ENCODE results near the gene MKNK1. TPM values are rescaled to one million over a fixed set of nuclear protein-coding genes. Genes with fewer than 3 reads are reported as not detected.

The MKNK1 gene
- total RNA-seq, 4 donors from 2014 or later = 46.1 to 81.2 (median 67.6) TPM

DNA sequence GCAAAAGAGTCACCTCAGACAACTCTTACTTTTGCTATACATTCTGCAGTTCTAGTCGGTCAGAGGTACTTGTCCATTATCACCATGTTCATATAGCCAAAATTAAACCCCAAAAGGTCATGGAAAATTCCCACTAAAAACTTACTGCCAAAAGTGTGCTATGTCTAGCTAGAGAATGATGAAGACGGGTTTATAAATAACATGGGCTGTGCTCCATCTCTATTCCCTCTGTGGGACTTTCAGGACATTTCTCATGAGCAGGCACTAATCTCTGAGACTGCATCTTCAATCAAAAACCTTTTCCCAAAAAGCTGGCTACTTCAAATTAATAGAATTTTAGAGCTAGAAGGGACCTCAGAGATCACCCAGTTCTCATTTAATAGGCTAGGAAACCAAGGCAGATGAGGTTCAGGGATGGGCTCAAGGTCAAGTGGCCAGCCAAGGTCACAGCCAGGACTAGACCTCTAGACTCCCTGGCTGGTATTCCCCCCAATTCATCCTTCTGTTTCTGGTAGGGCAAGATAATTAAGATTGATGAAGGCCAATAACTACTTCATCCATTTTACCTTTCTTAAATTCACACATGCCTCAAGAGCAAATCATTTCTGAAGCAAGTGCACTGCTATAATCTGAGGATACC is 33.5 kb upstream of the MKNK1 start:
- TF ChIP-seq, protein P1, sequence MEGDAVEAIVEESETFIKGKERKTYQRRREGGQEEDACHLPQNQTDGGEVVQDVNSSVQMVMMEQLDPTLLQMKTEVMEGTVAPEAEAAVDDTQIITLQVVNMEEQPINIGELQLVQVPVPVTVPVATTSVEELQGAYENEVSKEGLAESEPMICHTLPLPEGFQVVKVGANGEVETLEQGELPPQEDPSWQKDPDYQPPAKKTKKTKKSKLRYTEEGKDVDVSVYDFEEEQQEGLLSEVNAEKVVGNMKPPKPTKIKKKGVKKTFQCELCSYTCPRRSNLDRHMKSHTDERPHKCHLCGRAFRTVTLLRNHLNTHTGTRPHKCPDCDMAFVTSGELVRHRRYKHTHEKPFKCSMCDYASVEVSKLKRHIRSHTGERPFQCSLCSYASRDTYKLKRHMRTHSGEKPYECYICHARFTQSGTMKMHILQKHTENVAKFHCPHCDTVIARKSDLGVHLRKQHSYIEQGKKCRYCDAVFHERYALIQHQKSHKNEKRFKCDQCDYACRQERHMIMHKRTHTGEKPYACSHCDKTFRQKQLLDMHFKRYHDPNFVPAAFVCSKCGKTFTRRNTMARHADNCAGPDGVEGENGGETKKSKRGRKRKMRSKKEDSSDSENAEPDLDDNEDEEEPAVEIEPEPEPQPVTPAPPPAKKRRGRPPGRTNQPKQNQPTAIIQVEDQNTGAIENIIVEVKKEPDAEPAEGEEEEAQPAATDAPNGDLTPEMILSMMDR (IDR thresholded peaks at IDR 0.05) = no peak
- ATAC-seq (ENCODE audit: low FRiP score) (no peak), DNase-seq (ENCODE audit: low spot score) (no peak)

DNA sequence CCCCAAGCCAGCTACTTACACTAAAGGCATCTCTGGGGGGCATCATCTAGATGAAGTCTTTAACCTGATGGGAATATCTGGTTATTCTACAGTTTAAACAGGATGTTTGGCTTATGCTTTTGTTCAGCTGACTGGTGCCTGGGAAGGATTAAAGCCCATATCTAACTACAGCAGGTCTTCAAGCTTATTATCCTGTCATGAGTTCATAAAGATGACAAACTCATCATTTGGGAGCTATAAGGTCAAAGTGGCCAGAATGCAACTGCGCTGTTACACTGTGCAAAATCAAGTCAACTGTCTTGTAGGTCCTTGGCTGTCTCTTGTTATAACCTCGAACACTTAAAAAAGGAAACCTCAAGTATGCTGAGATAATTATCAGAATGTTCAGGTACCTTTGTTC is 31.1 kb upstream of the MKNK1 start:
- ATAC-seq (ENCODE audit: low FRiP score) = no peak
- TF ChIP-seq, protein P1 (IDR thresholded peaks at IDR 0.05) = no peak
- no peak for DNase-seq (ENCODE audit: low spot score)

DNA sequence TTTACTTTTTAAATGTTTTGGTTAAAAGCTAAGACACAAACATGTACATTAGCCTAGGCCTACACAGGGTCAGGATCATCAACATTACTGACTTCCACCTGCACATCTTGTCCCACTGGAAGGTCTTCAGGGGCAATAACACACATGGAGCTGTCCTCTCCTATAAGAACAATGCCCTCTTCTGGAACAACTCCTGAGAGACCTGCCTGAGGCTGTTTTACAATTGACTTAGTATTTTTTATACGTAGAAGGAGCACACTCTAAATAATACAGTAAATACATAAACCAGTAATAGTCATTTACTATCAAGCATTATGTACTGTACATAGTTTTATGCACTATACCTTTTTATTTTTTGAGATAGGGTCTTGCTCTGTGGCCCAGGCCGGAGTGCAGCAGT is 26.7 kb upstream of the MKNK1 start:
- TF ChIP-seq, protein P1 (IDR thresholded peaks at IDR 0.05) = no peak
- no peak for ATAC-seq (ENCODE audit: low FRiP score)
- no peak for DNase-seq (ENCODE audit: low spot score)

GRCh38 chr1:46623743-46624644 is 19.9 kb upstream of the MKNK1 start:
- no peak for DNase-seq (ENCODE audit: low spot score)
- TF ChIP-seq, protein P1 (IDR thresholded peaks at IDR 0.05) = no peak
- ATAC-seq (ENCODE audit: low FRiP score) = no peak

DNA sequence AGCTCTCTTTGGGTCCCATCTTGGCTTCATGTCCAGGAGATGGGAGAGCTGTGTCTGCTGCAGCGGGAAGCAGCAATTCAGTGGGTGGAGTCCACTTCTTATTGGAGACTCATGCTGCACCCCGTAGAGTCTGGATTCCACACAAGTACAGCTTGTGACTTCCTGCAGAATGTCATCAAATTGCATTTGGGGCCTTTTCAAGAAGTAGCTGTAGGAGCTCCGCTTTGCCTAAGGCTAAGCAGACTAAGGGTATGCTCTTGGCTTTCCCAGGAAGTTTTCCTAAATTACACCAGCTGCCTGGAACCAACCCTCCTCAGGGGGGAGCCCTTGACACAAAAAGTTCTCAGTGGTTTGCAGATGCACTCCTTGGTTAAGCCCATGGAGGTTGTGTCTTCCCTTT is 18.3 kb upstream of the MKNK1 start:
- DNase-seq (ENCODE audit: low spot score) (no peak), ATAC-seq (ENCODE audit: low FRiP score) (no peak)
- TF ChIP-seq, protein P1 (IDR thresholded peaks at IDR 0.05) = no peak

GRCh38 chr1:46621930-46622329 is 17.9 kb upstream of the MKNK1 start:
- ATAC-seq (ENCODE audit: low FRiP score) (no peak), DNase-seq (ENCODE audit: low spot score) (no peak)
- TF ChIP-seq, protein P1 (IDR thresholded peaks at IDR 0.05) = no peak
